HG02973 (cell line): ENCODE data around the gene HS3ST5.
"Not testable (repeated sequence)": the region's sequence is repeated elsewhere in the genome, so short reads cannot be mapped to it uniquely, and the experiment has no call there.

Experiments used
- ATAC-seq: cut with Tn5 transposase; IDR thresholded peaks from one replicate; pipeline ENCODE4 v1.9.1; 2021; ENCODE audit warnings: moderate library complexity; ENCODE audit not compliant: unreplicated experiment

Gene HS3ST5

DNA sequence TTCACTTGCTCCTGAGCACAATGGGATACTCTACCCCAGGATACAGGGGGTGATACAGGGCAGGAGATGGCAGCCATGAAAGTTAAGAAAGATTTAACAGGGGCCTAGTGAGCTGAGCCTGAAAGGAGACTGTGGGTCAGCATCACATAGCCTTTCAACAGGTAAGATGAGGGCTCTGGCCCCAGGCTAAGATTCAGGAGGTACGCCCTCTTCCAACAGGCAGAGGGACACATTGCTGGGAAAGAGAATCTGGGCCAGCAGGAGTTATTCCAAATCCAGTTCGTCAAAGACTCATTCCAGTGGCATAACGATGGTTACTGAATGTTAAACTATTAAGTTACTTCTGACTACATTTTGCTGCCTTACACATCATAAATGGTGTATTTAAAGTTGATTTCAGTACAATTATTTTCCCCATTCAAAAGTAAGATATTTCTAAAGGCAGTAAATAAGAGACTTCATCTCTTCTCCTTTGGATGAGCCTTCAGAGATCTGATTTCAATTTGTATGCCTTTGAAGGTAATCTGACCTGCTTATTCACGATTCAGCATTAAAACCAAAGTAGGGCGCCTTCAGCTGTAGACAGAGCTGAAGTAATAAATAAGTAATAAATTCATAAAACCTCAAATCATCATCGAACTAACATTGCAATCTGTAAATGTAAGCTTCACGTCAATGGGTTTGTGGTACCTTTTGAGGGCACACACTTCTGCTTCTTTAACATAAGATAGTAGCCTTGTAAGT, 62.4 kb downstream of the HS3ST5 start:
- ATAC-seq = no peak

DNA sequence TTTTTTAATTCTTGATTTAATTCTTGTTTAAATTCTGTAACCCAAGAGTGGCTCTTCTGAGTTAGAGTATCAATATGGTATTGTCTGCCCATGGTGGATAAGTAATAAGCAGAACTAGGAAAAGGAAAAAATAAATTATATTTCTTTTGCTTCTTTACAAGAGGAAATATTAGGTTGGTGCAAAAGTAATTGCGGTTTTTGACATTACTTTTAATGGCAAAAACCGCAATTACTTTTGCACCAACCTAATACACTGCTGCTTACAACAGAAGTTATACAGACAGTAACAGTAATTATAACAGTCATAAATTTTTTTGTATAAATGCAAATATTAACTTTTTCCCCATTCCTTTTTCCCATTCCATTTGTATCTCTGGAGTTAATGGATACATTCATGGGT, 65.6 kb downstream of the HS3ST5 start:
- no peak for ATAC-seq

DNA sequence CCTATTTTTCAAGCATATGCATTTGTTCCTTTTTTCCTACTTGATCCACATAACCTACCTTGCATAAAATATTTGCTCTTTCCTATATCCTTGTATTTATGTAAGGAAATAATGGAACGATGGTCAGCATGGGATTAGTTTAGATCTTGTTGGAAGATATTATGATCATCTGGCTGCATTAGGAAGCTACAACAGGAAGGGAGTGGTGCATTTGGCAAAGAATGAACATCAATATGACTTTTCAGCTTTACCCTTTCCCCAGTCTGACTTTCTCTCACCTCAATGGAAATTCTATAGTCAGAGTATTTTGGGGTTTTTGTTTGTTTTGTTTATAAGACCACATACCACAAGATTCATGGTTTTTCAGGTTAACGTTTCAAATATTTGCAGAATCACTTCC, 66.0 kb downstream of the HS3ST5 start:
- no peak for ATAC-seq

DNA sequence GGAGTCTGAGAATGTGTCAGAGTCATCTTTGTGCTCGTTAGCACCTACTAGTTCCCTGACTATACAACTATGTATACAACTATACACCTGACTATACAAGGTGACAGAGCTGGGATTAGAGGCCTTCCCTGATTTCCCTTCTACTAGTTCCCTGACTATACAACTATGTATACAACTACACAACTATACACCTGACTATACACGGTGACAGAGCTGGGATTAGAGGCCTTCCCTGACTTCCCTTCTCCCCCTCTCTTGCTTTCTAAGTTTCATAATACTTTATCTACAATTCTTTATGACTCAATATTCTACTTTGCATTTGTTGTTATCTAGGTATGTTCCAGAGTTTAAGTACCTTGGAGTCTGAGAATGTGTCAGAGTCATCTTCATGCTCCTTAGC, 68.0 kb downstream of the HS3ST5 start:
- no peak for ATAC-seq

DNA sequence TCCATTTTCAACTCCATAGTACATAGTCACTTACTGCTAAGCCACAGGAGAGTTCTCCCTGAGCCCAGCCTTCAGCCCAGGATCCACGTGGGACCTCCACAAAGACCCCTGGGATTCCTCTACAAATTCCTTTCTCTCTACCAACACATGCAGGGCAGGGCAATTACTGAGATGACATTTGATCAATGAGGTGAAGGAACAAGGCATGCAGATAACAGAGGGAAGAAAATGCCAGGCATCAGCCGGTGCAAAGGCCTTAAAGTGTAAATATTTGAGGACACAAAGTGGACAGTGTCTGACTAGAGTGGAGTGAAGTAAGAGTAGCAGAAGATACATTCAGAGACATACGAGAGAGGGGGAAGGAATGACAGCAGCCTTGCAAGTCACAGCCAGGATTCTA, 70.2 kb downstream of the HS3ST5 start:
- no peak for ATAC-seq

DNA sequence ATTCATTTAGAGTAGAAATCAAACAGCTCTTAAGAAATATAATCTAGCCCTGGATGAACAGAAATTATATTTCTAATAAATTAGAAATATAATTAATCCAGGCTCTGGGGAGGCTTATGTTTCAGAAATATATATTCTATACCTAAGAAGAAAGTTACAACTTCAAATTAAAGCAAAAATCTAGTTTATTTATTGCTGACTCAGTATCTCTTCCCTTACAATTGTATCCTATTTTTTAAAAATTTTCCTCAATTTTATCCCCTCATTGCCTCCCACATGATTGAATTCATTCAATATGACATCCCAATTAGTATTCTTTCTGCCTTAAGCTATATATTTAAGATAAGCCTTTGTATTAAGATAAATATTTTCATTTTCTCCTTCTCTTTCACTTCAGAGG, 71.4 kb downstream of the HS3ST5 start:
- ATAC-seq = no peak

DNA sequence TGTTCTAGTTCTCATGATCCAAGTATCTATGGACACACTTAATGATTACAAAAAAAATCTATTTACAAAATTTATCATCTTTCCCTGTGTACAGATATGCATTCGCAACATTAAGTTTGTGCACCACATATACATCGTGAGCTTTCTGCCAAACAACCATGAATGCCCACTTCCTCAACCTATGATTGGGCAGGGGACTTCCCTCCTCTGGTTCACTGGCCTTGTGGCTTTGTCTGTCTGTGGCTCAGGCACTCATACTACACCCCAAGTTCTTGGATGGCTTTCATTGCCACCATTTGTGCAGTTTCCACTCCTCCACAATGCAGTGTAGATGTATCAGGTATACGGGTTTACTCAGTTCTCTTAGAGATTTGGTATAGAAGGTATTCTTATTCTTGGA, 74.9 kb downstream of the HS3ST5 start:
- ATAC-seq = no peak

DNA sequence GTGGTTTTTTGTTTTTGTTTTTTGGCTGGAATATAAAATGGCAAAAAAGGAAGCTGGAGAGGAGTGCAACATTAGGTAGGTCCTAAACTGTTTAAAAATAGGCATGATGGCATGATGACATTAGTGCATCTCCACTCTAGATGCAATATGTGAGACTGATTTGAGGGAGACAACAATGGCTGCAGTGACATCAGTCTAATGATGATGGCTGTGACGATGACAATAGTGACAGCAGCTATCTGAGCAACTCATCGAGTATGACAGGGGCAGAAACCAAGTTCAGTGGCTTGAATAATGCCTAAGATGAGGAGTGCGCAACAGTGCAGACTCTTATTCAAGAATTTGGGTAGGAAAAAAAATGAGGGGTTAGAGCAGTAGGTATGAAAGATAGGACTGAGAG, 82.0 kb downstream of the HS3ST5 start:
- no peak for ATAC-seq

DNA sequence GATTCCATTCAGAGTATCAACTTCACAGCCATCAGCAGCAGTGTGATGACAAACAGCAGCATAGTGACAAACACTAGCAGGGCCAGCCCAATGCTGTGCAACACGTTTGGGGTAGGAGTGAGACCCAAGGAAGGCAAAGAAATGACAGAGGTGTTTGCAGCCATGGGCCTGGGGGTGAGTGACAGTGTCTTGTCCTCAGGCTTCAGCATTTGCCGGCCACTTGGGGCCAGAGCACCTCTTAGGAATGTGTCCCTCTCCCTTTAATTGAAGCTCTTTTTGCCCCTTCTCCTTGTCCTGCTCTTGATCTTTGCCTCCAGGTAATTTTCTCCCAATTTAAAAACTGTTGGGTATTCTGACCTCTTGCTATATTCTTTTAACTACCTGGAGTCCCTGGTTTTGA, 84.4 kb downstream of the HS3ST5 start:
- no peak for ATAC-seq

DNA sequence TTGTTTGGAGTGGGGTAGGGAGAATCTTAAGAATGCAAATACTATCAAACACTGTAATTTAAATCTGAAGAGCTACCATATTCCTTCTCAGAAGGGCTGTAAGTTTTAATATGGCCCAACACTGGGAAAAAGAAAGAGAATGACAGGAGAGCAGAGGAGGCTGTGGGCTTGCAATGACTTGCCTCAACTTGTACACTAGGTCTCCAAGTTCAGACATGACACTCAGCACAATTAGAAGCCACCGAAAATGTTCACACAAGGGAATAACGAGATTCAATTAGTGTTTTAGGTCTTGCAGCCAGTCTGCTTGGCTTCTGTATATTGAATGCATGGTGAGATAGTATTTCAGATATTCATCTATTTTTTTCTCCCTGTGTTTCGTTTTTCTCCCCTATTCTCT, 89.4 kb downstream of the HS3ST5 start:
- ATAC-seq = no peak

DNA sequence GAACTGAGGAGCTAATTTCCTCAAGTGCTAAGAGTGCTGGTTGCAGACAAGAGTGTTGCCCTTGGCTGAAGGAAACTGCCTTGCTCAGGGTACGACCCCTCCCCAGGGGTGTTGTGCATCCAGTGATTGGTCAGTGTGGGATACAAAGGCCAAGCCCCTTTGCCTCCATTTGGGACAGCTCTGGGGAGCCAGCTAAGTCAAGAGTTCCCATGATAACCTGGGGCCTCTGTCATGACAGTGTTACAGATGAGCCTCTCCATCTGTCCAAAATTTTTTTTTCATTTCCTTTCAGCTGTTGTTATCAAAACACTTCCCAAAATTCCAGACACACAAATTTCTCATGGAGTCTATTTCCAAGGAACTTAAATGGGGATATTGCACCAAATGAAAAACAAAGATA, 93.3 kb downstream of the HS3ST5 start:
- no peak for ATAC-seq

DNA sequence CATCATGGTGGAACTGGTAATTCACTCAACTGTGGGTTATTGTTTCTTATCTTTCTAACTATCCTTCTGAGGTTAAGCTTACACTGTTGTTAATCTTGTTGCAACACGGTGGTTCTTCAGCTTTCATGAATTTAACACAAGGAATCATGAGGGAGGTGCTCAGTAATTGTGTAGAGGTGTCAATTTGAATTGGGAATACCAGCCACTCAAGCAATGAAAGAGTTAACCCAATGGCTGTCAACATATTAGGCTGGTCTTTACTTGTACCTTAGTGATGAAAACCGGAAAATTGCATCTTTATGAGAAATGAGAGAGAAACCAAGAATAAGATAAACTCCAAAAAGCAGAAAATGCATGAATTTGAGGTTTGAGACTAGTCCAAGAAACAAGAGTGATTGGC, 95.7 kb downstream of the HS3ST5 start:
- ATAC-seq = no peak

DNA sequence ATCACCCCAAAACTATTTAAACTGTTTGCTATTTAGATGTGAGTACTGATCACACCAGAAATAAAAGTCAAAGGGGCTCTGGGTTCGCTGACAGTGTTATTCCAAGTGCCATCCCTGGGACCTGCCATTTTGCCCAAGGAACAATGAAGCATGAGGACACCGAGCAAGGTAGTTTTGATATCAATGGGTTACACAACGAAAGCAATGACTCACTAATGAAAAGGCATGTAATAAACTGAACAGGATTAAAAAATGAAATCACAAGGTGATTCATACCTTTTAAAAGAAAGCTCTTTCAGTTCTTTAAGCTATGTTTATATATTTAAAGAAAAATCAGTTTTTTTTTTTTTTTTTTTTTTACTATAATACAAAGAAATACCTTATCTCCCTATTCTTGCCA, 102.0 kb downstream of the HS3ST5 start:
- no peak for ATAC-seq

DNA sequence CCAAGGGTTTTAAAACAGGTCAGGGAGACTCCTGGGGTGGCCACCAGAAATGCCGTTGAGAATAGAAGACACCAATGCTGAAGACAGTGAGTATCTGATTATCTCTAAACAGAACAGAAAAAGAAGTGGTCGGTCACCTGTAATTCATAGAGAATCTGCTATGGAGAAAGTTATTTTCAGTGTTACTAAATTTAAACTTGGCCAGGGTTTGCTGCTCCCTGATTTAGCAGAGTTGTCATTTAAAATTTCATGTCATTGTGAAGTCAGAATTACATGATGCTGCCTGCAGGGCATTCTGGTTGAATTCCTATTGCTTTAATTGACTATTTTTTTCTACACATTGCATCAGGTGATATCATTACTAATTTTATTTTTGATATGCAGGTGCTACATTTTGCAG, 114.1 kb downstream of the HS3ST5 start:
- ATAC-seq = no peak

DNA sequence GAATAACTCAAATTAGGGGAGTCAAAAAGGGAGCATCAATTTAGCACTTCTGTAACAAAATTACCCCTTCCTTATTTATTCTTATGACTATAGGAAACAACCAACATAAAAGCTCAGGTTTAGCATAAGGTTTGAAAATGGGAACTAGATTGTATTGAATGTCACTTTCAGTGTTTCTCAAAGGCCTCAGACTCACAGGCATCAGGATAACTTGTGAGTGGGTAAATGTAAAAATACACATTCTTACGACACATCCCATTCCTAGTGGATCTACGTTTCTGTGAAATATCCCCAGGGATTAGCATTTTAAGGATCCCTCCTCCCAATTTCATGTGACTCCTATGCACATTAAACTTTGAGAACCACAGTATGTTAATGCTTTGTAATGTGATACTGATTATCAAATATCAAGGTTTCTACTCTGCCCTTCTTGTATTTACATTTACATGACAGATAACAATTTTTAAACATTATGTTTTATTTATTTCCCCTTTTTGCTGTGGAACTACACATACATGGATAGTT, 114.8 kb downstream of the HS3ST5 start:
- ATAC-seq = no peak

DNA sequence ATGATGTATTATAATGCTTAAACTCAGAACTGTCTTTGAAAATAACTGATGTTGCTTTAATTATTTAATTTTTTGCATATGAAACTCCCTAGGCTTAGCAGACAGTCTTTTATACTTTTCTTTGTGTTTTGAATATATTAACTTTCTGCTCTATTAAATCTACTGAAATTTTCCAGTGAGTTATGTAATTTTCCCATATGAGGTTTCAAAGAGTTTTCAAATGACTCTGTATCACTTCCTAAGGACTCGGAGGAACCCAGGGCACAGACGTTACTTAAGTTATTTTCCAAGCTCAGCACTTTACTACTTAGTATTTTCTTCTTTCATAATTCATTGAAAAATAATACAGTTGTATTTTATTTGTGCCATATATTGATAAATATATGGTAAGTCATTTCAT, 122.6 kb downstream of the HS3ST5 start:
- no peak for ATAC-seq

DNA sequence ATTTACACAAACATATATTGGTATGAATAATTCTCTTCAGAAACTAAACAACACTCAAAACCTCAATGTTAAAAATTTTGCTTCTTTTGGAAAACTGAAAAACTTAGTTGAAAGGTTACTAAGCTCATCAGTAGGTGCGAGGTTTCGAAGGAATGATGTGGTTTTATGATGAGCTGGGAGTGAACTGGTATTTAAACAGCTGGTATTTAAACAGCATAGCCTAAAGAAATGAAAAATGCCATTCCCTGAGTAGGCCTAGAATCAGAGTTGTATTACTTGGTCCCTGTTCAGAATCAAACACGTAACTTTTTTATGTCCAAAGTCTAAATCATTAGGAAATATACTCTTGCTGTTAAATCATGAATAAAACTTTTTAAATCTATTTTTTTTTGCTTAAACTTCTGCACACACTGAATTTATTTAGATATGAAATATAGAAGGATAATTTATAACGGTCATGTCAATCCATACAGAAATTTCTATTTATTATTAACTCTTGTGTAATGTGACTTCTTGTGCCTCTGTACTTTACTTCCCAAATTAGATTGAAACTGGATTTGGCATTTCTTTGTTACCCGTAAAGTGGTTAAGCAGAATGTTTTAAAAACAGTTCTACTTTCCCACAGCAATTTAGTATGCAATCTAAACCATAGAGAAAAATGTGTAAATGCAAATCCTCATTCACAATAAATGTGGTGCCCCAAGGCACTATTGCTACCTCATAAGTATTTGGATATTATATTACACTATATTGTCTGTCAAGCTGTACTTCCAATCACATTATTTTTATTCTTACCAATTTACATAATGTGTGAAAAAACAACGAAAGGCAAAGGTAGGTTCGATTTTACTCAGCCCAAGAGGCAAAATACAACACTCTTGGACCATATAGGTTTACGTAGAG, 124.1 kb downstream of the HS3ST5 start:
- ATAC-seq = no peak

DNA sequence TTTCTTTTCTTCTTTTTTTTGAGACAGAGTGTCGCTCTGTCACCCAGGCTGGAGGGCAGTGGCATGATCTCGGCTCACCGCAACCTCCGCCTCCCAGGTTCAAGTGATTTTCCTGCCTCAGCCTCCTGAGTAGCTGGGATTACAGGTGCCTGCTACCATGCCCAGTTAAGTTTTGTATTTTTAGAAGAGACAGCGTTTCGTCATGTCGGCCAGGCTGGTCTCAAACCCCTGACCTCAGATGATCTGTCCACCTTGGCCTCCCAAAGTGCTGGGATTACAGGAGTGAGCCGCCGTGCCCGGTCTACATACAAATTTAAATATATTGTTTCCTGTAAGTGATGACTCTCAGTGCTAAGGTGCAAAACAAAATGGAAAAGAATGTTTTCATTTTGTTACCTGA, 124.8 kb downstream of the HS3ST5 start:
- ATAC-seq = not testable (repeated sequence)

DNA sequence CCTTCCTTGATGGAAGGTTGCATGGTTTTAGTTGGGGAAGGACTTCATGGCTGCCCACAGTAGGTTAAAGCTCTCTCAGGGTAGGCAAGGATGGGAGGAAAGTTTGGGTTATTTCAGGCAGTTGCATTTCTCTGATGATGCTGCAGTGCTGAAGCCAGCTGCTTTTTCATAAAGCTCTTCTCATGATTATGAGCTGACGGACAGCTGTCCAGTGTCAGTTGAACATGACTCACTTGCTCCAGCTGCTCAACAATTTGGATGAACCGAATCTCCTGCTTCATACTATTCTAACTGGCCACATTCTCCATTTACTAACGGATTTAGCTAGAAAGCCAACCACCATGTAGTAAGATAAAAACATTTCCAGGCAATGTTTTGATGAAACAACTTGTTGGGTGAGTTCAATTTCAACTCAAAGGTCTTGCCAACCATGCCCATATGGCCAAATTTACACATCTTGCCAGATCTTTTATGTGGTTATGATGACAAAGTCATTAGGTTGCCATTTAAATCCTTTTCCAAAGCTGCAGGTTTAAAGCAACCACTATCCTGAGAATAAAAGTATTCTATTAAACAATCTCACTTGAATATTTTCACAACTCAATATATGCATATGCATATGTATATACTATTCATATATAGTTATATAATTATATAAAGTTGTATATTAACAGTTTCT, 125.9 kb downstream of the HS3ST5 start:
- no peak for ATAC-seq

DNA sequence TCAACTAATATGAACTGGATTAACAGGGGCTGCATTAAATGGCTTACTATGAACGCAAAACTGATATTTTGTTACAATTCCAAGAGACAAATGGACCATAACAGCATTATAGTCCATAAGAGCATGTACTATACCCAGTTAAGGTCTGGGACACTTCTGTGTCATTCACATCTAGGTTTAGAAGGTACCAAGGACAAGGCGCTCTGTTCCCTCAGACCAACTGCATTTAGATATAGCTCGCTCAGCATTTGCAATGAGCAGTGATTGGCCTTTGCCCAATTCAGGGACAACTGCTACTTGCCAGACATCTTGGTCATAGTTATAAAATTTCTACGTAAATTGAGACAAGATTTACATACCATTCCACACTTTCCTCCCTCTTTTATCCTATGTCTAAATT, 132.4 kb downstream of the HS3ST5 start:
- ATAC-seq = no peak

DNA sequence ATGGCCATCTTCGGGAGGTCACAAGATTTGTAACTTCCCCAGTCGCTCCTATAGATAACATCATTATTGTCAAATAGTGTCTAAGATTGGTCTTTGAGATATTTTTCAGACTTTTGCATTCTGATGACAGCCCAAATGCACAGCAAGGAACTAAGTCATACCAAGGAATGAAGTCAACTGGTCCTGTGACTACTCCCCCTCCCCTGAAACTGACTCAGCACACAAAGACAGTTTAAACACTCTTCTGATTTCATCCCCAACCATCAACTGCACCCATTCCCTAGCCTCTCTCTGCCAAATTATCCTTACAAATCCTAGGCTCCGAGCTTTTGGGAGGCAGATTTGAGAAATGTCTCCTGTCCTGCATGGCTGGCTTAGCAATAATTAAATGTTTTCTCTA, 139.4 kb downstream of the HS3ST5 start:
- ATAC-seq = no peak

DNA sequence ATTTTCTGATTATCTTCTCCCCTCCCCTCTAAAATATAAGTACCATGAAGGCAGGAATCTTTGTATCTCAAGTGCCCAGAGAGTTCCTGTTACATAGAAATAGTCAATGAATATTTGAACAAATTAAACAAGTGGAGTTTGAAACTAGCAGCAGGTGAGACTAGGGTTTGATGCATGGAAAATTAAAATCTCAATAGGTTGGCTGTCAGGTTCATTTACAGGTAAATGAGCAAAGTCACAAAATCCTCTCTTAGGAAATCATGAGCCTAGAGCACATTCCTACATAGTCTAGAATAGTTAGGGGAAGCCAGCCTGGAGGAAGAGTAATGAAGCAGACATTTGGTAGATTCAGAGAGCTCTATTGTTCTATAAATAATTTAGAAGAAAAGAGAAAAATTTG, 140.4 kb downstream of the HS3ST5 start:
- ATAC-seq = no peak
